SK-N-SH treated with all-trans-retinoic acid at 6 μM for 48 hours (cell line): ENCODE results near the gene DGKI.

ENCODE experiments used
- ZFP3 ChIP-seq: fragments of 250-450 bp; sonication (Bioruptor Pico); IDR thresholded peaks from 2 replicates; pipeline ENCODE4 v1.5.0; 2020; ENCODE audit warnings: mild to moderate bottlenecking, moderate library complexity
- ZFP30 ChIP-seq: fragments of 450-650 bp; formaldehyde crosslinking; IDR thresholded peaks from 2 replicates; pipeline ENCODE4 v1.5.0; 2022; ENCODE audit warnings: mild to moderate bottlenecking, moderate library complexity
- ZNF565 ChIP-seq: fragments of 450-650 bp; formaldehyde crosslinking; conservative IDR thresholded peaks from 2 replicates; pipeline ENCODE4 v1.5.0; 2020; ENCODE audit warnings: low read depth, mild to moderate bottlenecking, moderate library complexity
- TF ChIP-seq, protein P1 (sequence below): fragments of 250-450 bp; sonication (Bioruptor Pico); IDR thresholded peaks from 2 replicates; pipeline ENCODE4 v1.8.0; 2020; ENCODE audit warnings: mild to moderate bottlenecking, moderate library complexity, borderline replicate concordance

DNA sequence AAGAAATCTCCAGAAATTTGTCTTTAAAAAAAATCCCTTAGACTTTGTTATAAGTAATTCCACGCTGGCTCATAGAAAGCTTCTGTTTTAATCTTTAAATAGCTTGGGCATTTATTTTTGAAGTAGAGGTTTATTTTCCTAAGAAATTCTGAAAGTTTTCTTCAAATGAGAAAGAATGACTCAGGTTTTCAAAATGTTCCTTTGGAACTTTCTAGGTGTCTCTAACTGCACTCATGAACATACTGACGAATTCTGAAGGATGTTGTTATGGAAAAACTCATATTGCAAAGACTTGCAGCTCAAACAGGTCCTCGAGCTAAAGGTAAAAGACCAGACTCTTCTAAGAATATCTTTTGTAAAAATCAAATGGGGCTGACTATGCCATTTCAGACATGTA lies 10.7 kb downstream of the DGKI start:
- no peak for TF ChIP-seq ZFP30 (CRISPR knock-in tag)
- no peak for TF ChIP-seq ZFP3 (CRISPR knock-in tag)
- TF ChIP-seq, protein P1, sequence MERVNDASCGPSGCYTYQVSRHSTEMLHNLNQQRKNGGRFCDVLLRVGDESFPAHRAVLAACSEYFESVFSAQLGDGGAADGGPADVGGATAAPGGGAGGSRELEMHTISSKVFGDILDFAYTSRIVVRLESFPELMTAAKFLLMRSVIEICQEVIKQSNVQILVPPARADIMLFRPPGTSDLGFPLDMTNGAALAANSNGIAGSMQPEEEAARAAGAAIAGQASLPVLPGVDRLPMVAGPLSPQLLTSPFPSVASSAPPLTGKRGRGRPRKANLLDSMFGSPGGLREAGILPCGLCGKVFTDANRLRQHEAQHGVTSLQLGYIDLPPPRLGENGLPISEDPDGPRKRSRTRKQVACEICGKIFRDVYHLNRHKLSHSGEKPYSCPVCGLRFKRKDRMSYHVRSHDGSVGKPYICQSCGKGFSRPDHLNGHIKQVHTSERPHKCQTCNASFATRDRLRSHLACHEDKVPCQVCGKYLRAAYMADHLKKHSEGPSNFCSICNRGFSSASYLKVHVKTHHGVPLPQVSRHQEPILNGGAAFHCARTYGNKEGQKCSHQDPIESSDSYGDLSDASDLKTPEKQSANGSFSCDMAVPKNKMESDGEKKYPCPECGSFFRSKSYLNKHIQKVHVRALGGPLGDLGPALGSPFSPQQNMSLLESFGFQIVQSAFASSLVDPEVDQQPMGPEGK (CRISPR knock-in tag) = no peak
- TF ChIP-seq ZNF565 (CRISPR knock-in tag) = no peak
